Kidney epithelial cell (primary cell): ENCODE measurements around the gene POT1. TPM values are rescaled to one million over a fixed set of nuclear protein-coding genes. Genes with fewer than 3 reads are reported as not detected.

Source experiments
- DNase-seq: peaks from one replicate; pipeline ENCODE4 v3.0.0-alpha.2; 2010; ENCODE audit warnings: low read depth
- H3K27me3 ChIP-seq: 2 replicates; pipeline ENCODE4 v1.6.0; 2011; ENCODE audit warnings: low read length; ENCODE audit not compliant: control insufficient read depth, insufficient read depth
- H3K36me3 ChIP-seq: 2 replicates; pipeline ENCODE4 v1.5.1; 2011; ENCODE audit warnings: low read length; ENCODE audit not compliant: control insufficient read depth, insufficient read depth
- H3K4me3 ChIP-seq: 2 replicates; pipeline ENCODE4 v1.5.1; 2011; ENCODE audit warnings: low read depth, mild to moderate bottlenecking, control low read depth, low read length
- CTCF ChIP-seq: IDR thresholded peaks from 2 replicates; pipeline ENCODE4 v1.5.1; 2011; ENCODE audit warnings: mild to moderate bottlenecking, moderate library complexity, low read length, control low read depth, inconsistent platforms; ENCODE audit not compliant: insufficient read depth, poor library complexity, severe bottlenecking
- total RNA-seq: library from RNA; depleted of rRNA; stranded (reverse); fragments of >200 nt; gene quantifications from 2 replicates; pipeline ENCODE4 v1.2.3, GENCODE V29; 2015

The POT1 gene
- total RNA-seq, 1 donor from 2014 or later: 15.8 TPM

DNA sequence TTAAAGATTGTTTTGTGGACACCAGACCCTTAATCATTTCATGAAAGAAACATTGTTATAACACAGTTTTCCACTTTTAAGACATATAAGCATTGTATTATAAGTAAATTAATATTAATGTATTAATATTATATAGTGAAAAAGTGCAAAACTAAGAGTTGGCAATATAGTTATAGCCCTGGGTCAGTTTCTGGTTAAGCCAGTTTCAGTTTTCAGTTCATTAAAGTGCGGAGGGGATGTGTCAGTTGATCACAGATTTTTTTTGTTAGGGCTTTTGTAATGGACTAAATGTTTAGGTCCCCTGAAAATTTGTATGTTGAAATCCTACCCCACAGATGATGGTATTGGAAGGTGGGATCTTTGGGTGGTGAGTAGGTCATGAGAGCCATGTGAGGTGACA, 118.3 kb downstream of the POT1 start:
- H3K27me3 ChIP-seq: no peaks in the 10 kb centered on the region
- no peak for DNase-seq
- TF ChIP-seq CTCF: no peak
- H3K4me3 ChIP-seq: no peak overlapping the region
- no peaks in the 10 kb centered on the region for H3K36me3 ChIP-seq

DNA sequence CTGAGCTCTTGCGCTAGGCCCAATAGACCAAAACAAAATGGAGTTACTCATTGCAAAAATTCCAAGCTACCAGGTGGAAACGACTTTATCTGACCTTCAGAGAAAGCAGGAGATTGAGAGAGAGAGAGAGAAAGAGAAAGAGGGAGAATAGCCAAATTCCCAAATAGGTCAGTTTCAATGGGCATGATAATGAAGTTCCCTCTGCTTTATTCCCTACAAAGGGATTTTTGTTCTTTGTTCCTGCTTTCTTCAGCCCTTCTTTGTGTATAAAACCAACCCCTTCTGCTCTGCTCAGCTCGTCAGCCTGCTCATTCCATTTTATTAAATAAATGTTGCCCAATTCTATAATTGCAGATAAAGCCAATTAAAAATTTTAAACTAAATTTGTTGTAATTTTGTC, 119.0 kb downstream of the POT1 start:
- Histone ChIP-seq H3K27me3 (no peaks in the 10 kb centered on the region), H3K36me3 (no peaks in the 10 kb centered on the region), H3K4me3 (no peak overlapping the region)
- no peak for TF ChIP-seq CTCF
- no peak for DNase-seq

GRCh38 chr7:124808206-124808605, 121.4 kb downstream of the POT1 start:
- no peak for TF ChIP-seq CTCF
- H3K27me3 ChIP-seq: no peaks in the 10 kb centered on the region
- DNase-seq: no peak
- H3K4me3 ChIP-seq: no peak overlapping the region
- H3K36me3 ChIP-seq: no peaks in the 10 kb centered on the region

GRCh38 chr7:124801330-124801895, 128.2 kb downstream of the POT1 start:
- H3K36me3 ChIP-seq: no peaks in the 10 kb centered on the region
- no peaks in the 10 kb centered on the region for H3K27me3 ChIP-seq
- no peak for DNase-seq
- TF ChIP-seq CTCF: no peak
- no peak overlapping the region for H3K4me3 ChIP-seq

- TF ChIP-seq CTCF: no peak
- DNase-seq: no peak
- no peaks in the 10 kb centered on the region for H3K27me3 ChIP-seq
- H3K36me3 ChIP-seq: no peaks in the 10 kb centered on the region
- H3K4me3 ChIP-seq: no peak overlapping the region
Measured at GRCh38 chr7:124800386-124800785, 129.2 kb downstream of the POT1 start.

DNA sequence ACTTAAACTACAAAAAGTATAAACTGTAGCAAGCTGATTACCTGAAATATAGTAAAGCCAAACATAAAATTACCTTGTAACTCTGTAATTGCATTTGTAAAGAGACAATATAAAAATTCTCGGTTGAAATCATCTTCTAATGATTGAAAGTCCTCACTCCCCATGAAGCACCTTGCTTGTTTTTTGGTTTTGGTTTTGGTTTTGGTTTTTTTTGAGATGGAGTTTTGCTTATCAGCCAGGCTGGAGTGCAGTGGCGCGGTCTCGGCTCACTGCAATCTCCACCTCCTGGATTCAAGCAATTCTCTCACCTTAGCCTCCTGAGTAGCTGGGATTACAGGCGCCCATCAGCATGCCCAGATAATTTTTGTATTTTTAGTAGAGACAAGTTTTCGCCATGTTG, 130.2 kb downstream of the POT1 start:
- no peaks in the 10 kb centered on the region for H3K27me3 ChIP-seq
- no peak for TF ChIP-seq CTCF
- no peak for DNase-seq

More for the DNA sequence above, 130.2 kb downstream of the POT1 start:
- Histone ChIP-seq H3K36me3 (no peaks in the 10 kb centered on the region), H3K4me3 (no peak overlapping the region)
